Endothelial cell of umbilical vein (primary cell): ENCODE results near the gene COL7A1. TPM values are rescaled to one million over a fixed set of nuclear protein-coding genes. Genes with fewer than 3 reads are reported as not detected.

Source experiments
- BruUV-seq: library from RNA; stranded (reverse); fragments of 400-500 nt; replicated peaks from 2 replicates; lab custom pipeline; 2021; lab: Mats Ljungman, UMichigan
- CTCF ChIA-PET: fragments of 300-600, 350-600 bp; sonication (Branson Sonifier 250); formaldehyde crosslinking; loops from one replicate; lab custom pipeline; 2021; ENCODE audit warnings: antibody characterized with exemption, inconsistent platforms; lab: Charles Lee
- POLR2A ChIA-PET: fragments of 300-600, 350-600 bp; sonication (Branson Sonifier 250); formaldehyde crosslinking; loops from one replicate; lab custom pipeline; 2021; ENCODE audit warnings: antibody characterized with exemption, inconsistent platforms; lab: Charles Lee
- DNase-seq: peaks from one replicate; pipeline ENCODE4 v3.0.0-alpha.2; 2011; ENCODE audit warnings: low read depth, low spot score
- FAIRE-seq: peaks from 2 replicates; lab custom pipeline; 2011; peaks lifted over from hg19 to GRCh38; lab: Jason Lieb, UNC
- H2AFZ ChIP-seq: 2 replicates; pipeline ENCODE4 v1.6.0; 2012; ENCODE audit warnings: low read depth, low read length, control low read depth, inconsistent platforms
- H3K27ac ChIP-seq: 2 replicates; pipeline ENCODE4 v1.5.1; 2011; ENCODE audit warnings: low read depth, mild to moderate bottlenecking, control low read depth, low read length, moderate library complexity; ENCODE audit not compliant: insufficient read depth
- H3K27me3 ChIP-seq, 2 experiments: 2 replicates each; pipeline versions ENCODE4 v1.6.0 to v1.6.1; 2011; ENCODE audit warnings: low read length in 2 of 2, mixed read lengths in 1 of 2; ENCODE audit not compliant: control insufficient read depth in 2 of 2, insufficient read depth in 2 of 2
- H3K36me3 ChIP-seq, 2 experiments: 2 replicates in 1 of 2; 3 replicates in 1 of 2; pipeline ENCODE4 v1.5.1; 2011; ENCODE audit warnings: low read length in 2 of 2, mild to moderate bottlenecking in 1 of 2, moderate library complexity in 1 of 2; ENCODE audit not compliant: control insufficient read depth in 2 of 2, insufficient read depth in 2 of 2; ENCODE audit errors: extremely low read depth in 1 of 2
- H3K4me1 ChIP-seq: 3 replicates; pipeline ENCODE4 v1.5.1; 2011; ENCODE audit warnings: mild to moderate bottlenecking, low read length; ENCODE audit not compliant: control insufficient read depth, insufficient read depth; ENCODE audit errors: extremely low read depth
- H3K4me2 ChIP-seq: 2 replicates; pipeline ENCODE4 v1.6.1; 2011; ENCODE audit warnings: low read length, control low read depth, mixed read lengths; ENCODE audit not compliant: insufficient read depth
- H3K4me3 ChIP-seq, 3 experiments: fragments of 200-600 bp in 1 of 3; sonication (generic), shearing (Covaris generic) in 1 of 3; replicated peaks in 1 of 3; 2 replicates each; pipeline ENCODE4 v1.5.1; 2011 to 2016; ENCODE audit warnings: control low read depth in 3 of 3, low read length in 3 of 3, mild to moderate bottlenecking in 2 of 3, inconsistent platforms in 1 of 3, low read depth in 1 of 3, moderate library complexity in 1 of 3; ENCODE audit not compliant: insufficient read depth in 1 of 3
- H3K79me2 ChIP-seq: 2 replicates; pipeline ENCODE4 v1.6.0; 2012; ENCODE audit warnings: low read length, inconsistent platforms; ENCODE audit not compliant: control insufficient read depth, insufficient read depth
- H3K9ac ChIP-seq: replicated peaks from 2 replicates; pipeline ENCODE3; 2011; ENCODE audit warnings: low read length, control low read depth; ENCODE audit not compliant: insufficient read depth; ENCODE audit errors: extremely low read depth
- H3K9me1 ChIP-seq: replicated peaks from 3 replicates; pipeline ENCODE4 v1.6.0; 2011; ENCODE audit warnings: mild to moderate bottlenecking, low read length; ENCODE audit not compliant: control insufficient read depth, insufficient read depth; ENCODE audit errors: extremely low read depth
- H3K9me3 ChIP-seq: replicated peaks from 2 replicates; pipeline ENCODE4 v1.5.1; 2012; ENCODE audit warnings: low read length, inconsistent platforms; ENCODE audit not compliant: control insufficient read depth, insufficient read depth
- H4K20me1 ChIP-seq: replicated peaks from 2 replicates; pipeline ENCODE3; 2011; ENCODE audit warnings: mild to moderate bottlenecking, low read length; ENCODE audit not compliant: control insufficient read depth, insufficient read depth; ENCODE audit errors: extremely low read depth
- EZH2 ChIP-seq: IDR thresholded peaks from 2 replicates; pipeline ENCODE4 v1.6.1; 2012; ENCODE audit warnings: borderline replicate concordance, low read depth, mild to moderate bottlenecking, moderate library complexity, low read length, inconsistent platforms; ENCODE audit not compliant: severe bottlenecking
- FOS ChIP-seq: IDR thresholded peaks from 2 replicates; pipeline ENCODE4 v1.6.1; 2011; ENCODE audit warnings: mild to moderate bottlenecking, low read length, moderate library complexity, borderline replicate concordance; ENCODE audit not compliant: insufficient read depth
- GATA2 ChIP-seq: IDR thresholded peaks from 2 replicates; pipeline ENCODE4 v1.7.0; 2011; ENCODE audit warnings: low read depth, mild to moderate bottlenecking, moderate library complexity, mixed read lengths, low read length; ENCODE audit not compliant: insufficient read length, insufficient read depth
- JUN ChIP-seq: IDR thresholded peaks from 2 replicates; pipeline ENCODE4 v1.6.1; 2011; ENCODE audit warnings: borderline replicate concordance, low read depth; ENCODE audit not compliant: insufficient read length, insufficient read depth
- MYC ChIP-seq: IDR thresholded peaks from one replicate; pipeline ENCODE4 v1.6.1; 2011; ENCODE audit warnings: mild to moderate bottlenecking, low read depth, low read length
- POLR2A ChIP-seq: IDR thresholded peaks from 2 replicates; pipeline ENCODE4 v1.6.1; 2012; ENCODE audit warnings: low read depth, mild to moderate bottlenecking, control low read depth, low read length
- POLR2AphosphoS5 ChIP-seq: IDR thresholded peaks from 2 replicates; pipeline ENCODE4 v1.6.1; 2012; ENCODE audit warnings: low read depth, mild to moderate bottlenecking, control low read depth, low read length, moderate library complexity; ENCODE audit not compliant: insufficient read depth
- dilution Hi-C: fragments of 300-500 bp; cut with MboI; formaldehyde crosslinking; loops from one replicate; pipeline ENCODE4 v1.15.0; 2019; ENCODE audit warnings: low sequenced_read_pairs; ENCODE audit not compliant: extremely low pct_ligation_motif_present
- intact Hi-C: fragments of 100-400 bp; cut with micrococcal nuclease; formaldehyde crosslinking; loops from one replicate; pipeline ENCODE4 v1.10.0; 2022
- polyA plus RNA-seq, 4 experiments: library from polyadenylated mRNA; depleted of rRNA in 3 of 4; stranded (reverse) in 3 of 4; unstranded in 1 of 4; fragments of >200 nt; gene quantifications; 2 replicates each; pipeline versions ENCODE4 v1.2.1 to v1.2.3, GENCODE V29; 2011 to 2012; ENCODE audit warnings: missing spikeins in 1 of 4
- total RNA-seq: library from RNA; stranded (reverse); gene quantifications from 2 replicates; pipeline ENCODE4 v1.2.3, GENCODE V29; 2021
- TF ChIP-seq, protein P1 (sequence below): IDR thresholded peaks from 2 replicates; pipeline ENCODE4 v1.6.1; 2011; ENCODE audit not compliant: insufficient read depth, insufficient read length
- TF ChIP-seq, protein P2 (sequence below), 2 donors: IDR thresholded peaks; 1 replicate in 1 of 2; 2 replicates in 1 of 2; pipeline ENCODE4 v1.5.1; 2011; ENCODE audit warnings: low read length in 2 of 2, mild to moderate bottlenecking in 2 of 2, moderate library complexity in 2 of 2, control low read depth in 1 of 2, inconsistent platforms in 1 of 2, low read depth in 1 of 2; ENCODE audit not compliant: insufficient read depth in 1 of 2; ENCODE audit errors: extremely low read depth in 1 of 2

COL7A1 gene
- total and polyA plus RNA-seq, 2 donors (not counting 3 experiments of a cell fraction or from before 2014, with no cell fraction given): 0.55 to 1.9 TPM

DNA sequence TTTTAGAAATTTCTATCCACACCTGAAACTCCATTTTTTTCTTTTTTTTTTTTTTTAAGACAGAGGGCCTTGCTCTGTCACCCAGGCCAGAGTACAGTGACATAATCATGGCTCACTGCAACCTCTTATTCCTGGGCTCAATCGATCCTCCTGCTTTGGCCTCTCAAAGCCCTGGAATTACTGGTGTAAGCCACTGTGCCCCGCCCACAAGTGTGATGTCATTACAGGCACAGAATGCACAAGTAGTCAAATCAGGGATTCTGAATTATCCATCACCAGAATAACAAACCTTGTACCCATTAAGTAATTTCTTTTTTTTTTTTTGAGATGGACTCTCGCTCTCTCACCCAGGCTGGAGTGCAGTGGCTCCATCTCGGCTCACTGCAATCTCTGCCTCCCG, 12.4 kb upstream of the COL7A1 start:
- TF ChIP-seq EZH2 (no peak), MYC (no peak), FOS (no peak), POLR2A (no peak), POLR2AphosphoS5 (no peak), GATA2 (no peak), JUN (no peak)
- TF ChIP-seq, protein P1, sequence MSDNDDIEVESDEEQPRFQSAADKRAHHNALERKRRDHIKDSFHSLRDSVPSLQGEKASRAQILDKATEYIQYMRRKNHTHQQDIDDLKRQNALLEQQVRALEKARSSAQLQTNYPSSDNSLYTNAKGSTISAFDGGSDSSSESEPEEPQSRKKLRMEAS: no peak
- TF ChIP-seq, protein P2, sequence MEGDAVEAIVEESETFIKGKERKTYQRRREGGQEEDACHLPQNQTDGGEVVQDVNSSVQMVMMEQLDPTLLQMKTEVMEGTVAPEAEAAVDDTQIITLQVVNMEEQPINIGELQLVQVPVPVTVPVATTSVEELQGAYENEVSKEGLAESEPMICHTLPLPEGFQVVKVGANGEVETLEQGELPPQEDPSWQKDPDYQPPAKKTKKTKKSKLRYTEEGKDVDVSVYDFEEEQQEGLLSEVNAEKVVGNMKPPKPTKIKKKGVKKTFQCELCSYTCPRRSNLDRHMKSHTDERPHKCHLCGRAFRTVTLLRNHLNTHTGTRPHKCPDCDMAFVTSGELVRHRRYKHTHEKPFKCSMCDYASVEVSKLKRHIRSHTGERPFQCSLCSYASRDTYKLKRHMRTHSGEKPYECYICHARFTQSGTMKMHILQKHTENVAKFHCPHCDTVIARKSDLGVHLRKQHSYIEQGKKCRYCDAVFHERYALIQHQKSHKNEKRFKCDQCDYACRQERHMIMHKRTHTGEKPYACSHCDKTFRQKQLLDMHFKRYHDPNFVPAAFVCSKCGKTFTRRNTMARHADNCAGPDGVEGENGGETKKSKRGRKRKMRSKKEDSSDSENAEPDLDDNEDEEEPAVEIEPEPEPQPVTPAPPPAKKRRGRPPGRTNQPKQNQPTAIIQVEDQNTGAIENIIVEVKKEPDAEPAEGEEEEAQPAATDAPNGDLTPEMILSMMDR (IDR thresholded peaks at IDR 0.05; ENCODE audit: extremely low read depth in 1 of 2, insufficient read depth in 1 of 2, low read depth in 1 of 2, low read length in 2 of 2): no peak
- no peak overlapping the region for H3K27ac ChIP-seq
- intact Hi-C loops (no loop called here), dilution Hi-C loops (no loop called here)
- H2AFZ ChIP-seq: no peak overlapping the region
- no peaks in the 10 kb centered on the region for H3K9me1 ChIP-seq
- DNase-seq: no peak
- ChIA-PET POLR2A (no interaction called here), CTCF (no interaction called here)
- no peak overlapping the region for H3K4me2 ChIP-seq
- no peak for FAIRE-seq
- no peaks in the 10 kb centered on the region for H3K9me3 ChIP-seq
- H3K9ac ChIP-seq: no peak overlapping the region
- H3K79me2 ChIP-seq: peaks cover 13% of the 10 kb centered on the region
- peaks cover 9 to 32% of the 10 kb centered on the region in 2 experiments for H3K36me3 ChIP-seq
- H3K4me1 ChIP-seq: peaks cover 6% of the 10 kb centered on the region
- no peaks in the 10 kb centered on the region for H3K27me3 ChIP-seq
- BruUV-seq: no TSS peak
- no peak overlapping the region for H3K4me3 ChIP-seq
- no peaks in the 10 kb centered on the region for H4K20me1 ChIP-seq
